Loucy (cell line): ENCODE measurements around the gene PARS2.

Experiments
- H2AFZ ChIP-seq: fragments of 200-600 bp; sonication (generic); 2 replicates; pipeline ENCODE4 v1.6.0; 2016; ENCODE audit warnings: antibody characterized with exemption, mild to moderate bottlenecking, low read length, moderate library complexity
- H3F3A ChIP-seq: fragments of 200-600 bp; 2 replicates; pipeline ENCODE4 v1.6.0; 2016; ENCODE audit warnings: antibody characterized with exemption, low read depth, mild to moderate bottlenecking
- H3K27me3 ChIP-seq: fragments of 200-600 bp; sonication (generic); 2 replicates; pipeline ENCODE4 v1.6.1; 2014; ENCODE audit warnings: low read length, mild to moderate bottlenecking; ENCODE audit not compliant: insufficient read depth, poor library complexity, severe bottlenecking
- H3K36me3 ChIP-seq: fragments of 200-600 bp; sonication (generic); 2 replicates; pipeline ENCODE4 v1.6.1; 2016; ENCODE audit warnings: low read length; ENCODE audit not compliant: insufficient read depth
- H3K4me1 ChIP-seq: fragments of 200-600 bp; sonication (generic); 2 replicates; pipeline ENCODE4 v1.5.1; 2014; ENCODE audit warnings: low read length, mild to moderate bottlenecking; ENCODE audit not compliant: insufficient read depth, poor library complexity, severe bottlenecking
- H3K4me2 ChIP-seq: fragments of 200-600 bp; sonication (generic); 2 replicates; pipeline ENCODE4 v1.6.0; 2014; ENCODE audit warnings: antibody characterized with exemption, low read length, low read depth, mild to moderate bottlenecking; ENCODE audit not compliant: poor library complexity, severe bottlenecking
- H3K4me3 ChIP-seq: fragments of 200-600 bp; sonication (generic); 2 replicates; pipeline ENCODE4 v1.5.1; 2014; ENCODE audit warnings: low read length, mild to moderate bottlenecking, mixed read lengths; ENCODE audit not compliant: poor library complexity, severe bottlenecking
- H3K79me2 ChIP-seq: fragments of 200-600 bp; sonication (generic); 2 replicates; pipeline ENCODE4 v1.6.1; 2014; ENCODE audit warnings: low read length; ENCODE audit not compliant: insufficient read depth
- H3K9ac ChIP-seq: fragments of 200-600 bp; sonication (generic); 2 replicates; pipeline ENCODE4 v1.6.0; 2014; ENCODE audit warnings: mild to moderate bottlenecking, low read depth, low read length, moderate library complexity; ENCODE audit not compliant: poor library complexity, severe bottlenecking
- H3K9me2 ChIP-seq: fragments of 200-600 bp; sonication (generic); replicated peaks from 2 replicates; pipeline ENCODE4 v1.6.1; 2016; ENCODE audit warnings: low read depth, low read length, mixed read lengths
- H3K9me3 ChIP-seq: fragments of 200-600 bp; sonication (generic); 2 replicates; pipeline ENCODE4 v1.6.1; 2014; ENCODE audit warnings: mild to moderate bottlenecking, antibody characterized with exemption, low read length, low read depth; ENCODE audit not compliant: insufficient read depth
- H4K20me1 ChIP-seq: fragments of 200-600 bp; sonication (generic); 2 replicates; pipeline ENCODE4 v1.6.0; 2014; ENCODE audit warnings: antibody characterized with exemption, low read length, mild to moderate bottlenecking; ENCODE audit not compliant: insufficient read depth, poor library complexity, severe bottlenecking
- EZH2phosphoT487 ChIP-seq: fragments of 200-600 bp; IDR thresholded peaks from 2 replicates; pipeline ENCODE4 v1.6.1; 2018; ENCODE audit warnings: antibody characterized with exemption, mild to moderate bottlenecking, moderate library complexity, borderline replicate concordance
- TF ChIP-seq, protein P1 (sequence below): fragments of 200-600 bp; sonication (generic); conservative IDR thresholded peaks from 2 replicates; pipeline ENCODE4 v1.5.1; 2014; ENCODE audit warnings: mild to moderate bottlenecking, antibody characterized with exemption, low read length

PARS2 gene

DNA sequence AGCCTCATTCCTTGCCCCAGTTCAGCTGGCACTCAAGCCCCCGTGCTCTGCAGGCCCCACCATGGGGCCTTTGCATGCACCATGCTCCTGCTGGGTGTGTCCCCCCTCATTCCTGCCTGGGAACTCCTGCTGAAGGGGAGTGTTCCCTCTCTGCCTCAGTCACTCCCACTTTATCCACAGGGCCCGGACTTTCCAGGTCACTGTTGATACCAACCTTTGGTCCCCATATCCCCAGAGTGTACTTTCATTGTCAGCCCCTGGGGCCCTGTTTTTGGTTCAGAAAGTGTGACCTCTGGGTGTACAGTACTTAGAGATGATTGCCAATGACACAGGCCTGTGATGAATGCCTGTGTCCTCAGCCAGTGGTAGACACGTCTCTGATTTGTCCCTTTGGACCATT, 33.9 kb upstream of the PARS2 start:
- Histone ChIP-seq H3K4me2 (no peak overlapping the region), H3K9me2 (no peaks in the 10 kb centered on the region), H3K79me2 (no peaks in the 10 kb centered on the region), H3K27me3 (no peaks in the 10 kb centered on the region), H3F3A (no peaks in the 10 kb centered on the region), H4K20me1 (no peaks in the 10 kb centered on the region), H2AFZ (no peak overlapping the region), H3K9ac (no peak overlapping the region), H3K9me3 (no peaks in the 10 kb centered on the region), H3K36me3 (no peaks in the 10 kb centered on the region), H3K4me3 (no peak overlapping the region), H3K4me1 (no peaks in the 10 kb centered on the region)
- TF ChIP-seq, protein P1, sequence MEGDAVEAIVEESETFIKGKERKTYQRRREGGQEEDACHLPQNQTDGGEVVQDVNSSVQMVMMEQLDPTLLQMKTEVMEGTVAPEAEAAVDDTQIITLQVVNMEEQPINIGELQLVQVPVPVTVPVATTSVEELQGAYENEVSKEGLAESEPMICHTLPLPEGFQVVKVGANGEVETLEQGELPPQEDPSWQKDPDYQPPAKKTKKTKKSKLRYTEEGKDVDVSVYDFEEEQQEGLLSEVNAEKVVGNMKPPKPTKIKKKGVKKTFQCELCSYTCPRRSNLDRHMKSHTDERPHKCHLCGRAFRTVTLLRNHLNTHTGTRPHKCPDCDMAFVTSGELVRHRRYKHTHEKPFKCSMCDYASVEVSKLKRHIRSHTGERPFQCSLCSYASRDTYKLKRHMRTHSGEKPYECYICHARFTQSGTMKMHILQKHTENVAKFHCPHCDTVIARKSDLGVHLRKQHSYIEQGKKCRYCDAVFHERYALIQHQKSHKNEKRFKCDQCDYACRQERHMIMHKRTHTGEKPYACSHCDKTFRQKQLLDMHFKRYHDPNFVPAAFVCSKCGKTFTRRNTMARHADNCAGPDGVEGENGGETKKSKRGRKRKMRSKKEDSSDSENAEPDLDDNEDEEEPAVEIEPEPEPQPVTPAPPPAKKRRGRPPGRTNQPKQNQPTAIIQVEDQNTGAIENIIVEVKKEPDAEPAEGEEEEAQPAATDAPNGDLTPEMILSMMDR = no peak
- no peak for TF ChIP-seq EZH2phosphoT487

DNA sequence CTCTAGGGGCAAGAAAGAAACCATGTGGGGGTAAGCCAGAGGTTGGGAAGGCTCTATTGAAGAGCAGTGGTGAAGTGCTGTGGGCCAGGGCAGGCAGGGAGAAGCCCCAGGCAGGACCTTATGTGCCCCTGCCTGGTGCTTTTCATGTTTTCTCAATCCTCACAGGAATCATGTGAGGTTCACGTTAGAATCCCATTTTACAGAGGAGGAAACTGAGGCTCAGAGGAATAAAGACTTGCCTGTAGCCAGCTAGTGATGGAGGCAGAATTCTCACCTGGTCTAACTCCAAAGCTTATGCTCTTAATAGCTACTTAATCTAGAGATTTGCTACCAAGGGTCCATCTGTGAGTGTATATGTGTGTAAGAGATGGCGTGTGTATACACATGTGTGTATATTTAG, 32.6 kb upstream of the PARS2 start:
- TF ChIP-seq EZH2phosphoT487 = no peak
- Histone ChIP-seq H4K20me1 (no peaks in the 10 kb centered on the region), H3K27me3 (no peaks in the 10 kb centered on the region), H3K4me1 (no peaks in the 10 kb centered on the region), H3K4me2 (no peak overlapping the region), H3F3A (no peaks in the 10 kb centered on the region), H3K79me2 (no peaks in the 10 kb centered on the region), H3K36me3 (no peaks in the 10 kb centered on the region), H3K9me2 (no peaks in the 10 kb centered on the region), H2AFZ (no peak overlapping the region), H3K9ac (no peak overlapping the region), H3K9me3 (no peaks in the 10 kb centered on the region), H3K4me3 (no peak overlapping the region)

DNA sequence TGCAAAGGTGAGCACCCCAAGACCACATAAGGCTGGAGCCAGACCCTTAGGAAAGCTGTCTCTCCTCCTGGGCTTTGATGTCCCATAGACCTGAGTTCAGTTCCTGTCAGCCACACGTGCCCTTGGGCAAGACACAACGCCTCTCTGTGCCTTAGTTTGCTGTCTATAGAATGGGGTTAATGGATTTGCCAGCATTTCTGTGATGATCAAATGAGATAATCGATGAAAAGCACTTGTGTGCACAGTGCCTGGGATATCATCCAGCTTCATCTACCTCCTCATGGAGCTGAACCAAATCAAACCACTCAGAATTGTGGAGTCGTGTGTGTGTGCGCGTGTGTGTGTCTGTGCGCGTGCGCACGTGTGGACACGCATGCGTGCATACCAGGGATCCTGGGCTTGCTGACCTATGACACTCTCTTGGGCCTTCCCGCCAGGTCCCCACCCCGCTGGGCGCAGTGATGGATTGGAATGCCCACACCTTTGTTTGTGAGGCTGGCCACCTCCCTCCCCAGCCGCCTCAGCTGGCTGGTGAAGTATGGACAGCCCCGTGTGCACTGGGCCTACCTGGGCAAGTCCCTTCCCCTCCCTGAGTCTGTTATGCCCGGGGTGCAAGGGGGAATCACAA, 31.6 kb upstream of the PARS2 start:
- no peak for TF ChIP-seq EZH2phosphoT487
- TF ChIP-seq, protein P1 = no peak
- Histone ChIP-seq H3K9me2 (no peaks in the 10 kb centered on the region), H3F3A (no peaks in the 10 kb centered on the region), H4K20me1 (no peaks in the 10 kb centered on the region), H3K36me3 (no peaks in the 10 kb centered on the region), H2AFZ (no peak overlapping the region), H3K4me3 (no peak overlapping the region), H3K4me1 (no peaks in the 10 kb centered on the region), H3K79me2 (no peaks in the 10 kb centered on the region), H3K27me3 (no peaks in the 10 kb centered on the region), H3K4me2 (no peak overlapping the region), H3K9ac (no peak overlapping the region), H3K9me3 (no peaks in the 10 kb centered on the region)

DNA sequence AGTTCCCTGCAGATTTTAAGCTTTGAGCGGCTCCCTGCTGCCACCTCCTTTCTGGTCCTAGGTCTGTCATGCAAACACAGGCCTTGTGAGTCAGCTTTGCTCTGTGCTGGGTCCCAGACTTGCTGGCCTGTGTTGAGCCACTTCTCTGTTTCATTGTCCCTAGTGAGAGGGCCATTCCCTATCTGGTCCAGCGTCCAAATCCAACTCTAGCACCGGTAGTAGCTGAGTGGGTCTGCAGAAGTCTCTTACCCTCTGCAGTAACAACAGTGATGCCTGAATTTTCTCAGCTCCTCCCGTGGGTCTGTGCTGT, 31.0 kb upstream of the PARS2 start:
- Histone ChIP-seq H3K9ac (no peak overlapping the region), H3K27me3 (no peaks in the 10 kb centered on the region), H3K79me2 (no peaks in the 10 kb centered on the region), H2AFZ (no peak overlapping the region), H3K4me1 (no peaks in the 10 kb centered on the region), H3K9me2 (no peaks in the 10 kb centered on the region), H3F3A (no peaks in the 10 kb centered on the region), H3K36me3 (no peaks in the 10 kb centered on the region), H3K9me3 (no peaks in the 10 kb centered on the region), H3K4me3 (no peak overlapping the region), H3K4me2 (no peak overlapping the region), H4K20me1 (no peaks in the 10 kb centered on the region)
- TF ChIP-seq, protein P1 = no peak
- TF ChIP-seq EZH2phosphoT487 = no peak
